Measurements from ENCODE around the gene CAMK1D. TPM values are rescaled to one million over a fixed set of nuclear protein-coding genes. Genes with fewer than 3 reads are reported as not detected.

CAMK1D gene
- total RNA-seq, 1 experiment from 2014 or later, result 10.2 TPM

- TF ChIP-seq, protein P1, sequence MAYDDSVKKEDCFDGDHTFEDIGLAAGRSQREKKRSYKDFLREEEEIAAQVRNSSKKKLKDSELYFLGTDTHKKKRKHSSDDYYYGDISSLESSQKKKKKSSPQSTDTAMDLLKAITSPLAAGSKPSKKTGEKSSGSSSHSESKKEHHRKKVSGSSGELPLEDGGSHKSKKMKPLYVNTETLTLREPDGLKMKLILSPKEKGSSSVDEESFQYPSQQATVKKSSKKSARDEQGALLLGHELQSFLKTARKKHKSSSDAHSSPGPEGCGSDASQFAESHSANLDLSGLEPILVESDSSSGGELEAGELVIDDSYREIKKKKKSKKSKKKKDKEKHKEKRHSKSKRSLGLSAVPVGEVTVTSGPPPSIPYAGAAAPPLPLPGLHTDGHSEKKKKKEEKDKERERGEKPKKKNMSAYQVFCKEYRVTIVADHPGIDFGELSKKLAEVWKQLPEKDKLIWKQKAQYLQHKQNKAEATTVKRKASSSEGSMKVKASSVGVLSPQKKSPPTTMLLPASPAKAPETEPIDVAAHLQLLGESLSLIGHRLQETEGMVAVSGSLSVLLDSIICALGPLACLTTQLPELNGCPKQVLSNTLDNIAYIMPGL (CRISPR knock-in tag; IDR thresholded peaks at IDR 0.05), result no peak
- TF ChIP-seq ZNF671 (CRISPR knock-in tag; IDR thresholded peaks at IDR 0.05), result no peak
- TF ChIP-seq TP53 (CRISPR knock-in tag; IDR thresholded peaks at IDR 0.05), result no peak
- TF ChIP-seq, protein P2, sequence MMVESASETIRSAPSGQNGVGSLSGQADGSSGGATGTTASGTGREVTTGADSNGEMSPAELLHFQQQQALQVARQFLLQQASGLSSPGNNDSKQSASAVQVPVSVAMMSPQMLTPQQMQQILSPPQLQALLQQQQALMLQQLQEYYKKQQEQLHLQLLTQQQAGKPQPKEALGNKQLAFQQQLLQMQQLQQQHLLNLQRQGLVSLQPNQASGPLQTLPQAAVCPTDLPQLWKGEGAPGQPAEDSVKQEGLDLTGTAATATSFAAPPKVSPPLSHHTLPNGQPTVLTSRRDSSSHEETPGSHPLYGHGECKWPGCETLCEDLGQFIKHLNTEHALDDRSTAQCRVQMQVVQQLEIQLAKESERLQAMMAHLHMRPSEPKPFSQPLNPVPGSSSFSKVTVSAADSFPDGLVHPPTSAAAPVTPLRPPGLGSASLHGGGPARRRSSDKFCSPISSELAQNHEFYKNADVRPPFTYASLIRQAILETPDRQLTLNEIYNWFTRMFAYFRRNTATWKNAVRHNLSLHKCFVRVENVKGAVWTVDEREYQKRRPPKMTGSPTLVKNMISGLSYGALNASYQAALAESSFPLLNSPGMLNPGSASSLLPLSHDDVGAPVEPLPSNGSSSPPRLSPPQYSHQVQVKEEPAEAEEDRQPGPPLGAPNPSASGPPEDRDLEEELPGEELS (CRISPR knock-in tag; IDR thresholded peaks at IDR 0.05), result no peak
- TF ChIP-seq EMX1 (CRISPR knock-in tag; IDR thresholded peaks at IDR 0.05), result no peak
- TF ChIP-seq ZNF423 (CRISPR knock-in tag; IDR thresholded peaks at IDR 0.05), result no peak
- no peak for TF ChIP-seq SOX15 (CRISPR knock-in tag; IDR thresholded peaks at IDR 0.05)
- TF ChIP-seq FOXK1 (CRISPR knock-in tag; IDR thresholded peaks at IDR 0.05), result no peak
Observed at GRCh38 chr10:12409613-12410012, 60.3 kb downstream of the CAMK1D start (continued).

DNA sequence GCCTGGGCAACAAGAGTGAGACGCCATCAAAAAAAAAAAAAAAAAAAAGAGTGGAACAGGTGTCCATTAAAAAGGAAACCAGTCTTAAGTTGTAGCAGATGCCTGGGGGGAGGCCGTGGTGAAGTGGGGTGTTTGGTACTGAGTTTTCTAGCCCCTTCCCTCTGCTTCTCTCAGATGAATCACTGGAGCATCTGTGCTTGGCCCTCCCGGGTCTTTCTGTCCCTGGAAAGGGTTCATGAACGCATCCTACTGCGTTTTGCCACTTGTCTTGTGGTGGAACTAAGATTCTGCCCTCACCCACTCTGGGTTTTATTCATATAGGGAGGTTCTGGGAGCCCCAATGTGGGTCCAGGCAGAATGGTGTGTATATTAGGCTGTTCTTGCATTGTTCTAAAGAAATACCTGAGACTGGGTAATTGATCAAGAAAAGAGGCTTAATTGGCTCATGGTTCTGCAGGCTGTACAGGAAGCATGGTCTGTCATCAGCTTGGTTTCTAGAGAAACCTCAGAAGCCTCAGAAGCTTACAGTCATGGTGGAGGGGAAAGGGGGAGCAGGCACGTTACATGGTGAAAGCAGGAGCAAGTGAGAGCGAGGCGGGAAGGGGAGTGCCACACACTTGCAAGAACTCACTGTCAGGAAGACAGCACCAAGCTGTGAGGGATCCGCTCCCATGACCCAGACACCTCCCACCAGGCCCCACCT lies 63.5 kb downstream of the CAMK1D start:
- DNase-seq (ENCODE audit: low spot score) (no peak), ATAC-seq (no peak)
- H3K36me3 Mint-ChIP-seq, result no peaks in the 10 kb centered on the region; the same call in 1 of the 2 replicates
- no peak overlapping the region for H3K4me3 Mint-ChIP-seq
- peaks cover 8% of the 10 kb centered on the region for H3K9me3 Mint-ChIP-seq
- no peaks in the 10 kb centered on the region for H3K27me3 Mint-ChIP-seq (ENCODE audit: low read depth)
- no peaks in the 10 kb centered on the region for H3K4me1 Mint-ChIP-seq
- no peak overlapping the region for H3K27ac Mint-ChIP-seq
- CTCF ChIA-PET, result interaction anchor here (0.6 kb wide), 1 partner anchor 869 kb away, joined by 3 read pairs; no protein-coding TSS in a partner anchor
- POLR2A ChIA-PET, result no interaction called here
- no peak for TF ChIP-seq SOX15 (CRISPR knock-in tag; IDR thresholded peaks at IDR 0.05)
- TF ChIP-seq TCF7 (CRISPR knock-in tag; IDR thresholded peaks at IDR 0.05; ENCODE audit: low read depth), result no peak
- TF ChIP-seq ATF3 (CRISPR knock-in tag; conservative IDR thresholded peaks at IDR 0.05), result no peak
- TF ChIP-seq KAT7 (CRISPR knock-in tag; IDR thresholded peaks at IDR 0.05; ENCODE audit: borderline replicate concordance), result no peak
- TF ChIP-seq, protein P3, sequence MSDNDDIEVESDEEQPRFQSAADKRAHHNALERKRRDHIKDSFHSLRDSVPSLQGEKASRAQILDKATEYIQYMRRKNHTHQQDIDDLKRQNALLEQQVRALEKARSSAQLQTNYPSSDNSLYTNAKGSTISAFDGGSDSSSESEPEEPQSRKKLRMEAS (CRISPR knock-in tag; IDR thresholded peaks at IDR 0.05), result no peak
- TF ChIP-seq, protein P4, sequence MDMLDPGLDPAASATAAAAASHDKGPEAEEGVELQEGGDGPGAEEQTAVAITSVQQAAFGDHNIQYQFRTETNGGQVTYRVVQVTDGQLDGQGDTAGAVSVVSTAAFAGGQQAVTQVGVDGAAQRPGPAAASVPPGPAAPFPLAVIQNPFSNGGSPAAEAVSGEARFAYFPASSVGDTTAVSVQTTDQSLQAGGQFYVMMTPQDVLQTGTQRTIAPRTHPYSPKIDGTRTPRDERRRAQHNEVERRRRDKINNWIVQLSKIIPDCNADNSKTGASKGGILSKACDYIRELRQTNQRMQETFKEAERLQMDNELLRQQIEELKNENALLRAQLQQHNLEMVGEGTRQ (CRISPR knock-in tag; IDR thresholded peaks at IDR 0.05), result no peak
- TF ChIP-seq, protein P5, sequence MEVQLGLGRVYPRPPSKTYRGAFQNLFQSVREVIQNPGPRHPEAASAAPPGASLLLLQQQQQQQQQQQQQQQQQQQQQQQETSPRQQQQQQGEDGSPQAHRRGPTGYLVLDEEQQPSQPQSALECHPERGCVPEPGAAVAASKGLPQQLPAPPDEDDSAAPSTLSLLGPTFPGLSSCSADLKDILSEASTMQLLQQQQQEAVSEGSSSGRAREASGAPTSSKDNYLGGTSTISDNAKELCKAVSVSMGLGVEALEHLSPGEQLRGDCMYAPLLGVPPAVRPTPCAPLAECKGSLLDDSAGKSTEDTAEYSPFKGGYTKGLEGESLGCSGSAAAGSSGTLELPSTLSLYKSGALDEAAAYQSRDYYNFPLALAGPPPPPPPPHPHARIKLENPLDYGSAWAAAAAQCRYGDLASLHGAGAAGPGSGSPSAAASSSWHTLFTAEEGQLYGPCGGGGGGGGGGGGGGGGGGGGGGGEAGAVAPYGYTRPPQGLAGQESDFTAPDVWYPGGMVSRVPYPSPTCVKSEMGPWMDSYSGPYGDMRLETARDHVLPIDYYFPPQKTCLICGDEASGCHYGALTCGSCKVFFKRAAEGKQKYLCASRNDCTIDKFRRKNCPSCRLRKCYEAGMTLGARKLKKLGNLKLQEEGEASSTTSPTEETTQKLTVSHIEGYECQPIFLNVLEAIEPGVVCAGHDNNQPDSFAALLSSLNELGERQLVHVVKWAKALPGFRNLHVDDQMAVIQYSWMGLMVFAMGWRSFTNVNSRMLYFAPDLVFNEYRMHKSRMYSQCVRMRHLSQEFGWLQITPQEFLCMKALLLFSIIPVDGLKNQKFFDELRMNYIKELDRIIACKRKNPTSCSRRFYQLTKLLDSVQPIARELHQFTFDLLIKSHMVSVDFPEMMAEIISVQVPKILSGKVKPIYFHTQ (CRISPR knock-in tag; IDR thresholded peaks at IDR 0.05), result no peak
- TF ChIP-seq, protein P6, sequence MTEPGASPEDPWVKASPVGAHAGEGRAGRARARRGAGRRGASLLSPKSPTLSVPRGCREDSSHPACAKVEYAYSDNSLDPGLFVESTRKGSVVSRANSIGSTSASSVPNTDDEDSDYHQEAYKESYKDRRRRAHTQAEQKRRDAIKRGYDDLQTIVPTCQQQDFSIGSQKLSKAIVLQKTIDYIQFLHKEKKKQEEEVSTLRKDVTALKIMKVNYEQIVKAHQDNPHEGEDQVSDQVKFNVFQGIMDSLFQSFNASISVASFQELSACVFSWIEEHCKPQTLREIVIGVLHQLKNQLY (CRISPR knock-in tag; IDR thresholded peaks at IDR 0.05), result no peak
- TF ChIP-seq, protein P7, sequence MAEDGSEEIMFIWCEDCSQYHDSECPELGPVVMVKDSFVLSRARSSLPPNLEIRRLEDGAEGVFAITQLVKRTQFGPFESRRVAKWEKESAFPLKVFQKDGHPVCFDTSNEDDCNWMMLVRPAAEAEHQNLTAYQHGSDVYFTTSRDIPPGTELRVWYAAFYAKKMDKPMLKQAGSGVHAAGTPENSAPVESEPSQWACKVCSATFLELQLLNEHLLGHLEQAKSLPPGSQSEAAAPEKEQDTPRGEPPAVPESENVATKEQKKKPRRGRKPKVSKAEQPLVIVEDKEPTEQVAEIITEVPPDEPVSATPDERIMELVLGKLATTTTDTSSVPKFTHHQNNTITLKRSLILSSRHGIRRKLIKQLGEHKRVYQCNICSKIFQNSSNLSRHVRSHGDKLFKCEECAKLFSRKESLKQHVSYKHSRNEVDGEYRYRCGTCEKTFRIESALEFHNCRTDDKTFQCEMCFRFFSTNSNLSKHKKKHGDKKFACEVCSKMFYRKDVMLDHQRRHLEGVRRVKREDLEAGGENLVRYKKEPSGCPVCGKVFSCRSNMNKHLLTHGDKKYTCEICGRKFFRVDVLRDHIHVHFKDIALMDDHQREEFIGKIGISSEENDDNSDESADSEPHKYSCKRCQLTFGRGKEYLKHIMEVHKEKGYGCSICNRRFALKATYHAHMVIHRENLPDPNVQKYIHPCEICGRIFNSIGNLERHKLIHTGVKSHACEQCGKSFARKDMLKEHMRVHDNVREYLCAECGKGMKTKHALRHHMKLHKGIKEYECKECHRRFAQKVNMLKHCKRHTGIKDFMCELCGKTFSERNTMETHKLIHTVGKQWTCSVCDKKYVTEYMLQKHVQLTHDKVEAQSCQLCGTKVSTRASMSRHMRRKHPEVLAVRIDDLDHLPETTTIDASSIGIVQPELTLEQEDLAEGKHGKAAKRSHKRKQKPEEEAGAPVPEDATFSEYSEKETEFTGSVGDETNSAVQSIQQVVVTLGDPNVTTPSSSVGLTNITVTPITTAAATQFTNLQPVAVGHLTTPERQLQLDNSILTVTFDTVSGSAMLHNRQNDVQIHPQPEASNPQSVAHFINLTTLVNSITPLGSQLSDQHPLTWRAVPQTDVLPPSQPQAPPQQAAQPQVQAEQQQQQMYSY (CRISPR knock-in tag; IDR thresholded peaks at IDR 0.05), result no peak
- TF ChIP-seq HMGA2 (CRISPR knock-in tag; IDR thresholded peaks at IDR 0.05), result no peak
- TF ChIP-seq JUN (CRISPR knock-in tag; IDR thresholded peaks at IDR 0.05), result no peak

All from WTC11 (cell line).